Measurements from ENCODE around the gene LAYN.

LAYN gene

GRCh38 chr11:111540114-111540936, at the start of gene LAYN:
Gene LAYN, plus strand, starts transcription at chr11:111540720. Its CDS starts 124 bp downstream, at chr11:111540844.
- peak within 1 kb of the TSS; percentile 70 for H3K27ac Mint-ChIP-seq
- H3K9me3 Mint-ChIP-seq: peaks cover 9% of the 10 kb centered on the region
- H3K27me3 Mint-ChIP-seq (ENCODE audit: low read depth): peaks cover 76% of the 10 kb centered on the region
- H3K4me3 Mint-ChIP-seq: peak within 1 kb of the TSS; percentile 76
- H3K4me1 Mint-ChIP-seq (ENCODE audit: low read depth): peaks cover 22% of the 10 kb centered on the region
- H3K36me3 Mint-ChIP-seq (ENCODE audit: low read depth): no peaks in the 10 kb centered on the region
- DNase-seq (ENCODE audit: low spot score): peak; percentile 35

- H3K27me3 Mint-ChIP-seq (ENCODE audit: low read depth): peaks cover 39% of the 10 kb centered on the region
- H3K36me3 Mint-ChIP-seq (ENCODE audit: low read depth): no peaks in the 10 kb centered on the region
- no peak overlapping the region for H3K27ac Mint-ChIP-seq
- no peak overlapping the region for H3K4me3 Mint-ChIP-seq
- H3K4me1 Mint-ChIP-seq (ENCODE audit: low read depth): no peaks in the 10 kb centered on the region
- no peaks in the 10 kb centered on the region for H3K9me3 Mint-ChIP-seq
- no peak for DNase-seq (ENCODE audit: low spot score)
Observed at GRCh38 chr11:111494040-111494439, 46.5 kb upstream of the LAYN start.

GRCh38 chr11:111499483-111499882, 41.0 kb upstream of the LAYN start:
- no peak for DNase-seq (ENCODE audit: low spot score)
- Mint-ChIP-seq H3K27ac (no peak overlapping the region), H3K9me3 (no peaks in the 10 kb centered on the region), H3K27me3 (ENCODE audit: low read depth) (peaks cover 51% of the 10 kb centered on the region), H3K36me3 (ENCODE audit: low read depth) (no peaks in the 10 kb centered on the region), H3K4me1 (ENCODE audit: low read depth) (no peaks in the 10 kb centered on the region), H3K4me3 (no peak overlapping the region)

- no peak for DNase-seq (ENCODE audit: low spot score)
- Mint-ChIP-seq H3K4me1 (ENCODE audit: low read depth) (no peaks in the 10 kb centered on the region), H3K27ac (no peak overlapping the region), H3K4me3 (no peak overlapping the region), H3K27me3 (ENCODE audit: low read depth) (peaks cover 55% of the 10 kb centered on the region), H3K9me3 (no peaks in the 10 kb centered on the region), H3K36me3 (ENCODE audit: low read depth) (no peaks in the 10 kb centered on the region)
Observed at GRCh38 chr11:111500481-111500880, 40.0 kb upstream of the LAYN start.

- Mint-ChIP-seq H3K27me3 (ENCODE audit: low read depth) (peaks cover 56% of the 10 kb centered on the region), H3K4me1 (ENCODE audit: low read depth) (no peaks in the 10 kb centered on the region), H3K36me3 (ENCODE audit: low read depth) (no peaks in the 10 kb centered on the region), H3K4me3 (no peak overlapping the region), H3K9me3 (no peaks in the 10 kb centered on the region), H3K27ac (no peak overlapping the region)
- no peak for DNase-seq (ENCODE audit: low spot score)
Observed at GRCh38 chr11:111502611-111503010, 37.9 kb upstream of the LAYN start.

- Mint-ChIP-seq H3K27ac (no peak overlapping the region), H3K4me1 (ENCODE audit: low read depth) (peaks cover 5% of the 10 kb centered on the region), H3K9me3 (no peaks in the 10 kb centered on the region), H3K27me3 (ENCODE audit: low read depth) (peaks cover 56% of the 10 kb centered on the region), H3K36me3 (ENCODE audit: low read depth) (no peaks in the 10 kb centered on the region), H3K4me3 (no peak overlapping the region)
- no peak for DNase-seq (ENCODE audit: low spot score)
Observed at GRCh38 chr11:111510311-111510710, 30.2 kb upstream of the LAYN start.

GRCh38 chr11:111512296-111513239, 28.0 kb upstream of the LAYN start, which contains the start of gene BTG4:
Gene BTG4, minus strand, starts transcription at chr11:111512386. Its CDS starts 13,610 bp downstream, at chr11:111498776.
- Mint-ChIP-seq H3K27ac (no peak within 1 kb of the TSS), H3K36me3 (ENCODE audit: low read depth) (no peaks in the 10 kb centered on the region), H3K4me1 (ENCODE audit: low read depth) (peaks cover 5% of the 10 kb centered on the region), H3K4me3 (peak within 1 kb of the TSS; percentile 63), H3K9me3 (no peaks in the 10 kb centered on the region), H3K27me3 (ENCODE audit: low read depth) (peaks cover 50% of the 10 kb centered on the region)
- peak; percentile 21 for DNase-seq (ENCODE audit: low spot score)

GRCh38 chr11:111513240-111513605, 27.3 kb upstream of the LAYN start:
- peaks cover 5% of the 10 kb centered on the region for H3K4me1 Mint-ChIP-seq (ENCODE audit: low read depth)
- no peaks in the 10 kb centered on the region for H3K36me3 Mint-ChIP-seq (ENCODE audit: low read depth)
- peak overlapping the region; percentile 52 for H3K4me3 Mint-ChIP-seq
- no peaks in the 10 kb centered on the region for H3K9me3 Mint-ChIP-seq
- no peak for DNase-seq (ENCODE audit: low spot score)
- H3K27me3 Mint-ChIP-seq (ENCODE audit: low read depth): peaks cover 43% of the 10 kb centered on the region
- H3K27ac Mint-ChIP-seq: no peak overlapping the region

- Mint-ChIP-seq H3K9me3 (no peaks in the 10 kb centered on the region), H3K27ac (no peak within 1 kb of the TSS), H3K27me3 (ENCODE audit: low read depth) (peaks cover 40% of the 10 kb centered on the region), H3K36me3 (ENCODE audit: low read depth) (no peaks in the 10 kb centered on the region), H3K4me1 (ENCODE audit: low read depth) (peaks cover 5% of the 10 kb centered on the region), H3K4me3 (peak within 1 kb of the TSS; percentile 35)
- DNase-seq (ENCODE audit: low spot score): no peak
Observed at GRCh38 chr11:111514216-111515031, 26.1 kb upstream of the LAYN start, which contains the start of gene HOATZ. Gene HOATZ, plus strand, starts transcription at chr11:111514778. Its CDS starts 7 bp downstream, at chr11:111514785.

GRCh38 chr11:111515591-111515990, 24.9 kb upstream of the LAYN start:
- H3K9me3 Mint-ChIP-seq: no peaks in the 10 kb centered on the region
- H3K27me3 Mint-ChIP-seq (ENCODE audit: low read depth): peaks cover 36% of the 10 kb centered on the region
- H3K36me3 Mint-ChIP-seq (ENCODE audit: low read depth): no peaks in the 10 kb centered on the region
- H3K27ac Mint-ChIP-seq: no peak overlapping the region
- DNase-seq (ENCODE audit: low spot score): no peak
- peaks cover 5% of the 10 kb centered on the region for H3K4me1 Mint-ChIP-seq (ENCODE audit: low read depth)
- H3K4me3 Mint-ChIP-seq: no peak overlapping the region

- H3K27me3 Mint-ChIP-seq (ENCODE audit: low read depth): peaks cover 16% of the 10 kb centered on the region
- no peak overlapping the region for H3K27ac Mint-ChIP-seq
- no peaks in the 10 kb centered on the region for H3K4me1 Mint-ChIP-seq (ENCODE audit: low read depth)
- no peaks in the 10 kb centered on the region for H3K9me3 Mint-ChIP-seq
- H3K36me3 Mint-ChIP-seq (ENCODE audit: low read depth): no peaks in the 10 kb centered on the region
- H3K4me3 Mint-ChIP-seq: no peak overlapping the region
- DNase-seq (ENCODE audit: low spot score): no peak
Observed at GRCh38 chr11:111518668-111519067, 21.9 kb upstream of the LAYN start.

GRCh38 chr11:111520560-111520959, 20.0 kb upstream of the LAYN start:
- no peaks in the 10 kb centered on the region for H3K27me3 Mint-ChIP-seq (ENCODE audit: low read depth)
- H3K4me1 Mint-ChIP-seq (ENCODE audit: low read depth): no peaks in the 10 kb centered on the region
- DNase-seq (ENCODE audit: low spot score): no peak
- no peak overlapping the region for H3K27ac Mint-ChIP-seq
- H3K36me3 Mint-ChIP-seq (ENCODE audit: low read depth): no peaks in the 10 kb centered on the region
- no peak overlapping the region for H3K4me3 Mint-ChIP-seq
- H3K9me3 Mint-ChIP-seq: no peaks in the 10 kb centered on the region

GRCh38 chr11:111521135-111521534, 19.4 kb upstream of the LAYN start:
- no peaks in the 10 kb centered on the region for H3K9me3 Mint-ChIP-seq
- no peaks in the 10 kb centered on the region for H3K27me3 Mint-ChIP-seq (ENCODE audit: low read depth)
- H3K4me1 Mint-ChIP-seq (ENCODE audit: low read depth): peaks cover 2% of the 10 kb centered on the region
- no peaks in the 10 kb centered on the region for H3K36me3 Mint-ChIP-seq (ENCODE audit: low read depth)
- no peak overlapping the region for H3K27ac Mint-ChIP-seq
- no peak for DNase-seq (ENCODE audit: low spot score)
- H3K4me3 Mint-ChIP-seq: no peak overlapping the region

All from T-helper 2 cell treated with Interferon-gamma antibody and Interleukin-4, amounts not matched to agents 5 μg/mL and 100 μg/mL, for 36 hours (primary cell).